RWPE2 (cell line): ENCODE results near the gene ARHGAP21.

Source experiments
- ATAC-seq: fragments of 200-7000 bp; cut with Tn5 transposase; 3 replicates; pipeline ENCODE4 v1.9.1; 2021; ENCODE audit warnings: low read depth
- DNase-seq: peaks from one replicate; pipeline ENCODE4 v3.0.0-alpha.2; 2020; ENCODE audit warnings: low spot score
- H3K27ac ChIP-seq: fragments of 450-650 bp; 2 replicates; pipeline ENCODE4 v1.5.1; 2017; ENCODE audit warnings: mild to moderate bottlenecking; ENCODE audit not compliant: poor library complexity, severe bottlenecking
- H3K27me3 ChIP-seq: fragments of 250-450 bp; sonication (Bioruptor Pico); 2 replicates; pipeline ENCODE4 v1.5.1; 2021; ENCODE audit warnings: mild to moderate bottlenecking, moderate library complexity; ENCODE audit not compliant: insufficient read depth, poor library complexity, severe bottlenecking
- H3K36me3 ChIP-seq: fragments of 250-450 bp; sonication (Bioruptor Pico); 2 replicates; pipeline ENCODE4 v1.5.1; 2020; ENCODE audit warnings: low read depth, mild to moderate bottlenecking, moderate library complexity
- H3K4me1 ChIP-seq: fragments of 250-450 bp; sonication (Bioruptor Pico); 2 replicates; pipeline ENCODE4 v1.5.1; 2021; ENCODE audit warnings: mild to moderate bottlenecking, moderate library complexity; ENCODE audit not compliant: insufficient read depth, poor library complexity, severe bottlenecking
- H3K4me3 ChIP-seq: fragments of 250-450 bp; sonication (Bioruptor Pico); 2 replicates; pipeline ENCODE4 v1.5.1; 2021; ENCODE audit warnings: mild to moderate bottlenecking, moderate library complexity; ENCODE audit not compliant: severe bottlenecking
- H3K9me3 ChIP-seq: fragments of 250-450 bp; sonication (Bioruptor Pico); 2 replicates; pipeline ENCODE4 v1.5.1; 2021; ENCODE audit warnings: mild to moderate bottlenecking, moderate library complexity; ENCODE audit not compliant: severe bottlenecking
- CTCF ChIP-seq: fragments of 450-650 bp; IDR thresholded peaks from one replicate; pipeline ENCODE4 v1.5.1; 2017; ENCODE audit warnings: mild to moderate bottlenecking, moderate library complexity; ENCODE audit not compliant: poor library complexity, severe bottlenecking

ARHGAP21 gene

GRCh38 chr10:24723386-24723787, 300 bp downstream of the ARHGAP21 start:
- peak overlapping the region; percentile 87 for H3K4me3 ChIP-seq
- peak; percentile 2 for TF ChIP-seq CTCF
- H3K36me3 ChIP-seq = peaks cover 29% of the 10 kb centered on the region
- no peaks in the 10 kb centered on the region for H3K9me3 ChIP-seq
- peaks cover 17% of the 10 kb centered on the region for H3K4me1 ChIP-seq
- no peak for ATAC-seq
- H3K27me3 ChIP-seq = no peaks in the 10 kb centered on the region
- peak overlapping the region; percentile 83 for H3K27ac ChIP-seq
- DNase-seq = no peak

GRCh38 chr10:24722676-24723385, 856 bp downstream of the ARHGAP21 start:
- TF ChIP-seq CTCF = no peak

DNA sequence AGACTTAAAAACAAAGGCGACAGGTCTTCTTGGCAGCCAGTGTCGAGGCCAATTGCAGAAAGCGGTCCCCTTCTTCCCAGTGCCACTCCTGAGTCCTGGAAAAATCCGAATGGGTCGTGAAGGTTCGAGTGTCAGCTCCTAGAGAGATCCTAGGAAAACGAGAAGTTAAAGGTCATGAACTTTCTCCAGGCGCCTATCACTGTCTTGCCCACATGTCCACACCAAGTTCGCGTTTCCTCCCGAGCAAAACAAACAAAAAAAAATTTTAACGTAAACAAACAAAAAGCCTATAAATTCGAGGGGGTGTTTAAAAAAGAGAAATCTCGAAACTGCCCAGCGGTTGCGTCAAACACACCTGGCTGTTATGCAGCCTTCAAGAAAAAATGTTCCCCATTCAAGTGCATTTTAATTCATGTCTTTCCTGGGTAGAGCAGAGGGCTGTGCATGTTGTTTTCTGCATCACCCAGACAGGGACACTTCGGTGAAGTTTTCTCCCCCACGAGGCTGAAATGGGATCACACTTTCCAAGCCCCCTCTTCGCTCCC, 1.5 kb downstream of the ARHGAP21 start:
- peak overlapping the region; percentile 83 for H3K27ac ChIP-seq
- TF ChIP-seq CTCF = no peak
- no peak for DNase-seq
- peaks cover 27% of the 10 kb centered on the region for H3K4me1 ChIP-seq
- H3K27me3 ChIP-seq = no peaks in the 10 kb centered on the region
- H3K36me3 ChIP-seq = peaks cover 29% of the 10 kb centered on the region
- H3K4me3 ChIP-seq = peak overlapping the region; percentile 87
- ATAC-seq = no peak
- no peaks in the 10 kb centered on the region for H3K9me3 ChIP-seq

More at GRCh38 chr10:24722676-24723385, 856 bp downstream of the ARHGAP21 start:
- Histone ChIP-seq H3K36me3 (peaks cover 29% of the 10 kb centered on the region), H3K9me3 (no peaks in the 10 kb centered on the region), H3K4me1 (peaks cover 22% of the 10 kb centered on the region), H3K27me3 (no peaks in the 10 kb centered on the region), H3K4me3 (peak overlapping the region; percentile 87), H3K27ac (peak overlapping the region; percentile 83)
- ATAC-seq (peak; percentile 1; the same call in 1 of the 3 replicates), DNase-seq (no peak)

DNA sequence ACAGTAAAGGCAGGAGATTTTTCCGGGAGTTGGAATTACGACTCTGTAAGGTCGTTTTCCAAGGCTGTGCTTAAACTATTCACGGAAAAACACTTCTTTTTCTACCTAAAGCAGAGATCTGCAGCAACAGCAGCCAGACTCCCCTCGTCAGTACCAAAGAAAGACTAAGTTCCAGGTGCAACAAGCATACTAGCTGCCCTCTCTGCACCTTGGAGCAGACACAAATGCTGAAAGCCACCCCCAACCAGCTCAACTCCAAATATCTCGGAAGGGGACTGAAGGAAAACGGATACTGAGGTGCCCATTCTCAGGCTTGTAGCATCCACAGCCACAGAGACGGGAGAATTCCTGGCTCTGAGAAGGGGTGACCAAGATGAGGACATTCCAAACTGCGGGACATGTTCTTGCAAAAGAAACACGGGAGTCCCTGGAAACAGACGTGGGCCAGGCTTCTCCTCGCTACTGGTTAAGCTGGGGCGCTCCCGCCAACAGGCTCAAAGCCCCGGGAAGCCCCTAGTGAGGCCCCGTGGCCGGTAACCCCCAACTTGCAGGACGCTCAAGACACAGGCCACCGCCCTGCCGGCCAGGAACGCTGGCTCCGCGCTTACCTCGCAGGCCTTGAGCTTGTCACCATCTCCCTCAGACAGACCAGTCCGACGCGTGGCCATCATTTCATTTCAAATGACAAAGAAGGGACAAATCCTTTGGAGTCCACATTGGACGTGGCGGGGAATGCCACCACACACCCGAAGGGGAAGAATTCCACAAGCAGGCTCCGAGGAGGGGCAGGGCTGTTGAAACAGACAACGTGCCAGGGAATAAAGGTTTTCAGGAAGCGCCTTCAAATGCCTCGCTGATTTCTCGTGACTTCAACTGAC, 2.2 kb downstream of the ARHGAP21 start:
- DNase-seq (no peak), ATAC-seq (no peak)
- peaks cover 29% of the 10 kb centered on the region for H3K36me3 ChIP-seq
- no peak for TF ChIP-seq CTCF
- H3K4me1 ChIP-seq = peaks cover 27% of the 10 kb centered on the region
- H3K27ac ChIP-seq = peak overlapping the region; percentile 83
- no peaks in the 10 kb centered on the region for H3K9me3 ChIP-seq
- no peaks in the 10 kb centered on the region for H3K27me3 ChIP-seq
- peak overlapping the region; percentile 87 for H3K4me3 ChIP-seq
